KBM-7 (cell line): Measurements from ENCODE around the gene TNIK.
"Not testable (repeated sequence)": the region's sequence is repeated elsewhere in the genome, so short reads cannot be mapped to it uniquely, and the experiment has no call there.

Experiments
- DNase-seq: peaks from one replicate; pipeline ENCODE4 v3.0.0-alpha.2; 2015
- in situ Hi-C: fragments of 300-500 bp; cut with MboI; formaldehyde crosslinking; loops from 2 replicates; pipeline ENCODE4 v1.14.3; 2020; ENCODE audit warnings: low sequenced_read_pairs, low pct_unique_long_range_greater_than_20kb, mixed read lengths

Gene TNIK

DNA sequence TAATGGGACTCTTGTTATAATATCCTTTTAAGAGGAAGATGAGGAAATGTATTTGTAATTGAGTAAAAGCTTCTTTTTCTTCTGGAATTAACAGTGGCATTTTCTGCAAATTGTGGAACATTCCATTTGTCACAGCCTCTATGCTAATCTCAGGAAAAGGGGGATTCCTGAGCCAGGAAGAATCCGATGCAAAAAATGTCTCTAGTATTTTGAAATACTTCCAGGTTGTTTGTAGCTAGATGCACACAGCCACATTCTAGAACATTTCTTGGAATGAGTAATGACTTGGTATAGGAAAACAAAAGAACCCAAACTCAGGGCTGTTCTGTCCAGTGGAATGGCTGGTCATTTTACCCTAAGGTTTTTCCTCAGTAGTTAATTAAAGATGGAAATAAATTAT lies 335.2 kb downstream of the TNIK start:
- DNase-seq = no peak
- in situ Hi-C loops = no loop called here

DNA sequence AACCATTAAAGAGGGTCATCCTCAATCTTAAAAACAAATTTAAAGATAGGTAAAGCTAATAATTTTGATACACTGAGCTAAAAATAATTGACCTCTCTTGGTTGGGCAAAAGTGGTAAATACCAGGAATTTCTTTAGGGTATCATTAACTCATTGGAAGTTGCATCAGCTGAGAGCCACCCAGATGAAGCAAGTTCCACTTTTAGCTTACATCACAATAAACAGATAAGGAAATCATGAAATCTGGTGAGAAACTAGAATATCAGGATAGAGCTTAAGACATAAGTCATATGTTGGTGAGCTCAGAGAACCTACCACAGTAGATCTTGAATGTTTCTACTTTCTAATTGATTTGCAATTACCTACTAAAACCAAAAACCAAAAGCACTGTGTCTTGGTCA lies 336.3 kb downstream of the TNIK start:
- in situ Hi-C loops = no loop called here
- DNase-seq = no peak

DNA sequence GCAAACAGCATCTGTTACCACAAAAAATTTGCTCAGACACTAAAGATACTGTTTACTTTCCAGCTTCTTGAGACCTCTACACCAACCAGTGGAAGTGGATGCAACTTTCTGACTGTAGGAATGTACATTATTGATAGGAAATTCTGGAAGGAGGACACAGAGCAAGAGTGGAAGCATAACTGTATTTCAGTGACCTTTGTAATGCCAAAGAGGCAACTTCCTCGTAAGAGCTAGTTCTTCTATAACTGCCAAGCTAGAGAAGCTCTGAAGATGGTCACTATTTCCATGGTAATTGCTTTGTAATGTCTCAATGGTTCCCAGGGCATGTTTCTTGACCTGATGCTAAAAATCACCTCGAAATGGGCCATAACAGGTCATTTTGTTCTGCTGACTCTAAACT lies 337.3 kb downstream of the TNIK start:
- in situ Hi-C loops = no loop called here
- no peak for DNase-seq

DNA sequence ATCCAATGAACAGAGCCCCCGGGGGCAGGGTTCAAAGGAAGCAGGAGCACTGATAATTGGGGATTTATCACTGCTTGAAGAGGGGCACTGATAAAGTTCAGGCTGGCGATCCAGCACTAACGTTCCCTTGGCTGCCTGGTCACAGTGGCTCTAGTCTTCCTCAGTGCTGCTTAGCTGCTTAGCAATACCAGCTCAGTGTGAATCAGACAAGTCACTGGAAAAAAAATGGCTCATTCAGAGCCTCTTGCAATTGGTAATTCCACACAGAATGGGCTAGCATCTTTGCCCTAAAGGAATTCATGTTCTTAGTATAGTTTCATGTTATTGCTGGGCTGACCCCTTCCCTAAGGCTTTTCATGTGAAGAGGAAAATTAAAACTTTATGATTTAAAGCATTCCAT lies 338.0 kb downstream of the TNIK start:
- in situ Hi-C loops = no loop called here
- no peak for DNase-seq

DNA sequence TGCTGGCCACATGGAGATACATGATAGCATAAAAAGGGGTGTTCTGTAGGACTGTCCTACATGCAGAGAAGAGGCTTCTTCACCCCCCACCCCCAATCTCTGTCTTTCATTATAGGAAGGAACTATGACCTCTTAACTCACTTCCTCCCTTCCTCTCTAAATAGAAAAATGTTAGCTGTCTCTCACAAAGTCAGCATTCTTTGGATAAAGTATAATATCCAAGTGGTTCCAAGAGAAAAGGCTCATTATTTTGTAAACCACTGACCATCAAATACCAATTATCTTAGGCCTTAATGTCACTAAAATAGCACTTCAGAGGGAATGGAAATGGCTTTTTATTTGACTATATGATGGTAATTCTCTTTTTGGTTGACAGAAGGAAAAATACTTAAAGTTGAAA lies 338.4 kb downstream of the TNIK start:
- DNase-seq = no peak
- in situ Hi-C loops = no loop called here

DNA sequence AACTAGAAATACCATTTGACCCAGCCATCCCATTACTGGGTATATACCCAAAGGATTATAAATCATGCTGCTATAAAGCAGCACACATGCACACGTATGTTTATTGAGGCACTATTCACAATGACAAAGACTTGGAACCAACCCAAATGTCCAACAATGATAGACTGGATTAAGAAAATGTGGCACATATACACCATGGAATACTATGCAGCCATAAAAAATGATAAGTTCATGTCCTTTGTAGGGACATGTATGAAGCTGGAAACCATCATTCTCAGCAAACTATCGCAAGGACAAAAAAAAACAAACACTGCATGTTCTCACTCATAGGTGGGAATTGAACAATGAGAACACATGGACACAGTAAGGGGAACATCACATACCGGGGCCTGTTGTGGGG lies 340.8 kb downstream of the TNIK start:
- DNase-seq, in situ Hi-C loops: not testable (repeated sequence)

DNA sequence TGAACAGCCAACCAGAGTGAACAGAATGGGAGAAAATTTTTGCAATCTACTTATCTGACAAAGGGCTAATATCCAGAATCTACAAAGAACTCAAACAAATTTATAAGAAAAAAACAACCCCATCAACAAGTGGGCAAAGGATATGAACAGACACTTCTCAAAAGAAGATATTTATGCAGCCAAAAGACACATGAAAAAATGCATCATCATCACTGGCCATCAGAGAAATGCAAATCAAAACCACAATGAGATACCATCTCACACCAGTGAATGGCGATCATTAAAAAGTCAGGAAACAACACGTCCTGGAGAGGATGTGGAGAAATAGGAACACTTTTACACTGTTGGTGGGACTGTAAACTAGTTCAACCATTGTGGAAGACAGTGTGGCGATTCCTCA lies 341.2 kb downstream of the TNIK start:
- peak; percentile 10 for DNase-seq
- in situ Hi-C loops = not testable (repeated sequence)

DNA sequence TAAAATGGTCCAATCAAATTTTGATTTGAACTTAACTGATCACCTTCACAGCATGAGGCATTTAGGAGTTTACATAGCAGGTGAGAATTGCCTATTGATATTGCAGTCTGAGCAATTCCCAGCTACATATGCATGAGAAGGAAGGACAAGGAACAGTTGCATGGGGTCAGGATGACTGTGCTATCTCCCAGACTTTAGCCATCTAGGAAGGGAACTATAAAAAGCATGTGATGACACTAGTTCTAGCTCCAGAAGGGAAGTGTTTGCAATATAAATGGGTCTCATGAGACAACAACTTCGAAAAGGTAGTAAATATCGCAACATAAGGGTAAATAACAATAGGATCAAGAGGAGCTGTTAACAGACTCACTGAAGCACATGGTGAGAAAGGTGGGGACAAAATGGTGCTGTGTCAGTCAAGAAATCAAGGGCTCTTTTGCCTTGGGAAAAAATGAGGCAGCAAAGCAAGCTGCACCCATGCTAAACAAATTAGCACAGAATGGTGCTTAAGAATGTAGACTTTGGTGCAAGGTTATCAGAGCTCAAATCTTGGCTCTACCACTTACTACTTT lies 343.3 kb downstream of the TNIK start:
- no peak for DNase-seq
- in situ Hi-C loops = no loop called here

DNA sequence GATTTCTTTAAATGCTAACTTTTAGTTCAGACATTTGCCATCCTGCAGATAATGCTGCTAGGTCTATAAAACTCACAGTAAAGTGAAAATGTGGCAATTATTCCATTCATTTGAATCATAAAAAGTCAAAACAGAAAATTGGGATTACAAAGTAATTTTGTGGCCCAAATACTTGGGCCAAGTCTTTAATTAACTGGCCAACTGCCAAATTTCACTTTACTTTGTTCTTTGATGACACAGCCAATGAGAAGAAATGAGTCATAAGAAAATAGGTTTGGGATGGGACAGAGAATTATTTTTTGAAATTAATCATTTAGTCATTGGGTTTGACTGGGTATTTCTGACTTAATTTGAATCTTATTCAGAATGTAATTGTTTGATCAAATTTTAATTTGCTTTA lies 343.8 kb downstream of the TNIK start:
- in situ Hi-C loops = no loop called here
- DNase-seq = no peak

DNA sequence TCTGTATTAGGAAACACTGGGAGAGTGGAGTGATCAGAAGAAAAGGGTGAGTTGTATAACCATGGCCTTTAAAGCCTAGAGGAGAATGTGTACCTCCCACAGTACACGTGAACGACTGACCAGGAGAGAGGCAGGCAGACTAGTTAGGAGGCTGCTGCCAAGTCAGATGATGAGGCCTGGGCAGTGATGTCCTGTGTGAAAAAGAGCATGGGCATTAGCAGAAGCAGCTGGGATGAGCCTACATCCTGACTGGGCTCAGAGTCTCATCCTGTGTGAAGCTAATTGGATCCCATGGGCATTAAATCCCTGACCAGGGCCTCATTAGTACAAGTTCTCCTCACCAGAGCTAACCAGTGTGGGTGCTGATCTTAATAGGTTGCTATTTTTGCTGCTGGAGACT lies 344.5 kb downstream of the TNIK start:
- in situ Hi-C loops = no loop called here
- no peak for DNase-seq

DNA sequence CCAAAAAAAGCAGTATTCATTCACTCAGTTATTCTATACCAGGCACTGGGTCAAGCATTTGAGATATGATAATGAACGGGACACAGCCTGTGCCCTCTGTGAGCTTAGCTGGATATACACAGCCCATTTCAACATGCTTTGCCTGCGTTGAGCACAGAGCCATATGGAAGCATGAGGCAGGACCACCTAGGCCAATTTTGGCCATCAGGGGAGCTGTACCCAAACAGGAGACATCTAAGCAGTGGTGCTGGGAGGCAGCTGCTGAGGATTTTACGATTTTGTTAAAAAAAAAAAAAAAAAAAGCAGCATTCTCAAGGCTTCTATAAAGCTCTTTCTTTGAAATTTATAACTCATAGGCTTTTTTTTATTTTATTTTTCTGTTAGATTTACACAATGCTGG lies 346.5 kb downstream of the TNIK start:
- DNase-seq = peak; percentile 5
- in situ Hi-C loops = no loop called here

DNA sequence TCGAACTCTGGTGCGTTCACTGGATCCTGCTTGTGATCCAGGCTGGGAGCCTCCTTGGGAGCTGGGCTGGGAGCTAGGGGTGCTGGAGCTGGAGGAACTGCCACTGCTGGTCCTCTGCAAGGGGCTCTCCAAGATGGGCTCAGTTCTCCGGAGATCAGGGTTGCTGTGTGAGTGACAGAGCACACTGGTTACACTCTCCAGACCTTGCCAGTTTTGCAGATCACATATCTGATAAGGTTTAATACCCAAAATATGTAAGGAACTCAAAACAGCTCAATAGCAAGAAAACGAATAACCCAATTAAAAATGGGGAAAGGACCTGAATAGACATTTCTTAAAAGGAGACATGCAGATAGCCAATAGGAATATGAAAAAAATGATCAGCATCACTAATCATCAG lies 349.5 kb downstream of the TNIK start:
- DNase-seq = no peak
- in situ Hi-C loops = no loop called here

DNA sequence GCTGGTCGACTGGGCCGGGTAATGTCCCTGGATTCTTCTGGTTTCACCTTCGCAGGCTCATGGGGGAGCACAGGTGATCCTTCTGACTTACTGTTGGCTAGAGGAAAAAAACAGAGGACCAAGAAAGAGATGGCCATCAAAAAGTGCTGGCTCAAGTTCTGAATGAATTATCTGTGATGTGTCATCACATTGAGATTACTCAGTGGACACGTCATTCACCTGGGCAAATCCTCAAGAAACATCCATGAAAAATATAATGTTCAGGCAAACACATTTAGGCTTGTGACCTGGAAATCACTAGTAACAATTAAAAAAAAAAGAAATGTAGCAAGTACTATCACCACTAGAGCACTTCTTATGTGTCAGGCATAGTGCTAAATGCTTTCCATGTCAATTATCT lies 352.1 kb downstream of the TNIK start:
- DNase-seq = no peak
- in situ Hi-C loops = no loop called here

DNA sequence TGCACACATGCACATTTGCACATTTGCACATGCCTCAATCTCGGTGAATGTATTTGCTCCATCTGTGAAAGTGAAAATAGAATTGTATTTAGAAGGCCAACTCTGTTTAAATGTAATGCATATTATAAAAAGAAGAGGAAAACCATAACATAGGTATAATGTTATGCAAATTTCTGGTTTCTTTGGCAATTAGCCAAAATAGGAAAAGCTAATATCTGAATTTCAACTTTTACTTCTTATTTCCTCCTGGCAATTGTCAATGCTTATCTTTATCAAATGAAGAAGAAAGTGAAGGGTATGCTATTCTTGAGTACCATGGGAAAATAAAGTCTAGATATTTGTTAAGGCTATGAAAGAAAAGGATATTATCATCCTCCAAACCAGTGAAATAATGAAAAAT lies 357.0 kb downstream of the TNIK start:
- in situ Hi-C loops = no loop called here
- DNase-seq = no peak

DNA sequence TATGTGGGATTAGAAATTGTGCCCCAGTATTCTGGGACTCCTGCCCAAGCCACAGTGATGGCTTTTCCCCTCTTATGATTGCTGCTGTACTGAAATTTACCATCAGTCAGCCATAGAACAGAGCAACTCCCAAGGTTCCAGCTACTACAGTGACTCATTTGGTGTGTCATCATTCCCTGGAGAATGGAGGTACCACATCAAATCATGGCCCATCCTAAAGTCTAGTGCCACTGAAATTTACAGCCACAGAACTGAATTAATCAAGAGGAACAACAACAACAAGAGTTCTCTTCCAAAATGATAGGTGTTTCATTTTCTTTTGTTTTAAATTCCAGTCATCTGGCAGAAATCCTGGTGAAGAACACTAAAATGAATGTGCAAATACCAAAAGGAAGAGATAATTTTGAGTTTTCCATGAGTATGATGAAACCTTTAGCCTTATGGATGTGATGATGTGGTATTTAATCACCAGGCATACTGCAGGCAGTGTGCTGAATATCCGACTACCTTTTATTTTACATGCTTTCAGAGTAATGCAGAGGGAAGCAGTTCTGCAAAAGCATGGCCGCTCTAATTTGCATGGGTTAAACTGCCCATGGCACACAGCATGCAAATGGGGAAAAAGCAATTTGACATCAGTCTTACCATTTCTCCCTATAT lies 358.1 kb downstream of the TNIK start:
- in situ Hi-C loops = no loop called here
- no peak for DNase-seq

DNA sequence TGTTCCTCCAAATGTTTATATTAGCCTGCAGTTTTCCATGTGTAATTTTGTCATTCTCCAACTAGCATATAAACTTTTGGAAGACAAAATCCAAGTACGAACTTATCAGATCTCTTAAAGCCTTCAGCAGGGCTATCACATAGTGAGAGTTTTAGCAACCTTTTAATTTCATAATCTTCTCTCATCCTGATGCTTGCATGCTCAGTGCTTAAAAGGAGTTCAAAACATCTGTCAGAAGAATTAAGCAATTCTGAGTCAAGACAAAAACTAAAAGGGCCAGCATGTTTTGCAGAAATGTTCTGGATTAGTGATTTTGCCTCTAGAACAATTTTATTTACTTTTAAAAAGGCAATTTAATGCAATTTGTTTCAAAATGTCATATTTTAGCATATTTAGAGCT lies 360.3 kb downstream of the TNIK start:
- in situ Hi-C loops = no loop called here
- no peak for DNase-seq

DNA sequence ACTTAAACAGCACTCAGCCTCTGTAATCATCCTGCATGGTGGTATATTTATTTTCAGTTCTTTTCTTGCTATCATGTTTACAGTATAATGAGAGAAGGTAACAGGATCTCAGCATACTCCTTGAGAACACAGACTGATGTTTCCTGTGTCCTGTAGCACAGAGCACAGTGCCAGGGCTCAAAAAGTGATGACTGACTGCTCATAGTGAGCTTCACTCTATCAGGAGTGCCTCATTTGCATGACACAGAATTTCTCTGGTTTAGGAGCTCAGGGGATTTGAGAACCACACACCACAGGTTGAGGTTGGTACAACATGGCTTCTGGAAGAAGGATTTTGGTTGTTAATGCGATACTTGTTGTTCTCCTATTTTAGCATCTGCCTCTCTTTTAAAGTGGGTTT lies 365.1 kb downstream of the TNIK start:
- DNase-seq = no peak
- in situ Hi-C loops = no loop called here

DNA sequence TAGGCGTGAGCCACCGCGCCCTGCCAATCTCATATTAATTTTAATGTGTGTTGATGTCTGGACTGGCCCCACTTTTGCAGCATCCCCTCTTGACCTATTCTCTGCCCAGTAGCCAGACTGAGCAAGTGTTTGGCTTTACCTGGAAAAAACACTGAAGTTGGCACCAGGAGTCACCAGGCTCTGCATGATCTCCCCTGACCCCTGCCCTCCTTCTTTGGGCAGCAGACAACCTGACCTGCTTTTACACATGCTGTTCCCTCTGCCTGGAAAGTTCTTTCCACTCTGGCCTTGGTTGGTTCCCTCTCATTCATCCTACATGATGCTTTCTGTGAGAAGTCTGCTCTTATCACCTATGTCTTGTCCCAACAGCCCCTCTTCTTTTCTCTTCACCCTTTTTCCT lies 365.8 kb downstream of the TNIK start:
- no peak for DNase-seq

DNA sequence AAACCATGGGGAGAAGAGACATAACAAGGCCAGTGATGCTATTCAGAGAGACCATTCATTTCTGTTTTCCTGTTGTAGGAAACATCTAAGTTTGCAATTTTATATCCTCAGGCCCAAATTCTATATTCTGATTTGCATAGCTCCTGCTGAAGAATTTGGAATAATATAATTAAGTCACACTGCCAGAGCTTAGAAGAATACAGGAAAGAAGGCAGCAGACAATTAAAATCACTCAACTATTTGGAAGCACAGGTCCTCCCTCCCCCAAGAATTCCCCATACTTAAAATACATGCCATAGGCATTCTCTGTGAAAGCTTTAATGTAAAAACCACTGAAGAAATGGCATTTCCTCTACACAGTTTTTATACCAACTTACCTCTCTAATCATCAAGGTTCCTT lies 366.7 kb downstream of the TNIK start:
- no peak for DNase-seq
- in situ Hi-C loops = no loop called here

More for the DNA sequence above, 365.8 kb downstream of the TNIK start:
- in situ Hi-C loops = no loop called here

DNA sequence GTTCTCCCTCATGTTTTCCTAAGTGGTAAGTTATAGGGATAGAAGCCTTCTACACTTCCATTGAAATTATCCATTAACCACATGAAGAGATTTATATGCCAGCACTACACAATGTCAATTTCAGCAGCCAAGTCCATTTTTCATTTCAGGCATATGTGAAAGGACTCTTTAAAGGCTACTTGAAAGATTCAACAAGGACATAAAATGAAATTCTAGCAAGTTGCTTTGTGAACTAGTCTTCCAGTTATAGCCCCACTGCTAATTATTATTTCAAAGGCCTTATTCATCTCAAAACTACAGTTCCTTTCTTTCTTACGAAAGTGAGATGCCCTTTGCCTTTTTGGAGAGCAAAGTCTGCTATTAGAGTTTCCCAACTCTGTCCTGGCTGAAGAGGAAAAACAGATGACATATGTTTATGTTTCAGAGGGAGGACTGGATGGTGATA lies 367.7 kb downstream of the TNIK start:
- in situ Hi-C loops = no loop called here
- DNase-seq = no peak

DNA sequence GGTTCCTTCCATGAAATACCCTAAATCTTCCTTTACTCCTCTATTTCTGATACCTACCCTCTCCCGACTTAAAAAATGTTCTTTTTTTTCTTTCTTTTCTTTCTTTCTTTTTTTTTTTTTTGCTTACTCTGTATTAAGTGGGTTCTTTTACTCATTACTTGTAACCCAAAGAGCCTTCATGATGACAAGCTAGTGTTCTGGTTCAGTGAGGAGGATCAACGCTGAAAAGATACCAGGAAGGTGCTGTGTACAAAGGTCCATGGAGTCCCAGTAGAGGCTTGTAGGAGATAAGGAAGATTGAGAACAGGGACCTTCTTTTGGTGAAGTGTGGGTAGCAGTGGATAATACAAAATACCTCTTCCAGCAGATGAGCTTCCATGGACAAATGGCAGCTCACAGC lies 369.9 kb downstream of the TNIK start:
- in situ Hi-C loops = no loop called here
- no peak for DNase-seq
